GM18870 (cell line): ENCODE measurements around the gene ITK.

Source experiments
- ATAC-seq: cut with Tn5 transposase; IDR thresholded peaks from one replicate; pipeline ENCODE4 v1.9.1; 2021; ENCODE audit warnings: moderate library complexity; ENCODE audit not compliant: unreplicated experiment

Gene ITK

GRCh38 chr5:157278319-157279037, 97.8 kb downstream of the ITK start:
- no peak for ATAC-seq

DNA sequence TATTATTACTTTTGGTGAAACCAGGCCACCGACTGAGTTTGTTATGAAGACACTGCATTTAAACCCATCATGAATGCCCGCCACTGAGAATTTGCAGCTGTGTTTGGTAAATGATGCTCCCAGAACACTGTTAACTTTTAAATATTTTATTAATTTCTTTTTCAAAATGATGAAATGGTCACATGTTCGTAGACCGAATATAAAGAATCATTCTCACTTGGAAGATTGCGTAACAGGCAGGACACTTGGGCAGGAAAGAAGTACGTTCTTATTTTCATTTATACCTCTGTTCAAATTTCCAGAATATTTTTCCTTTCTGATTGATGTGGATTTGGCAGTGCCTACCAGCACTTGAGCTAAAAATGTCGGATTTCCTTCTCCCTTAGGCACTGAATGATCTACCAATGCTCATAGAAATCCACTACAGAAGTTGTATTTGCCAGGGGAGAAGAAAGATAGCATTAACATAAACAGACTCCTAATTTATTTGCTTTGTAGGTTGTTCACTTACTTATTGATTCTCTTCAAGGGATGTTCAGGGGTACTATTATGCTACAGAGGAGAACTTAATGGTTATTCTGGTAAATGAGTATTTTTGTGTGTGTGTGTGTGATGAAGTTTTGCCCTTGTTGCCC, 99.1 kb downstream of the ITK start:
- ATAC-seq = no peak

DNA sequence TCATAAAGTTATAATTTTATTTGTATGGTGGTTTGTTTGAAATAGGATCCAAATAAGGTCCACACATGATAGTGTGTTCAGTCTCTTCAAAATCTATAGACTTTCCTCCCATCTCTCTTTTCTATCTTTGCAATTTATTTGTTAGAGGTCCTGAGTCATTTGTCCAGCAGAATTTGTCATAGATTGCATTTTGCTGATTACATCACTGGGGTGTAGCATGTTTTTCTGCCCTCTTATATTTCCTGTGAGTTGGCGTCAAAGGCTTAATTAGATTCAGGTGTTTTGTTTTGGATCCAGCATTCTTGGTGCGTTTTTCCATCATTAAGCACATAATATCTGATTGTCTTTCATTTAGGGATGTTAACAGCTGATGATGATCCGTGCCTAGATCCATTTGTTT, 100.3 kb downstream of the ITK start:
- no peak for ATAC-seq

GRCh38 chr5:157282150-157282549, 101.5 kb downstream of the ITK start:
- ATAC-seq = no peak

DNA sequence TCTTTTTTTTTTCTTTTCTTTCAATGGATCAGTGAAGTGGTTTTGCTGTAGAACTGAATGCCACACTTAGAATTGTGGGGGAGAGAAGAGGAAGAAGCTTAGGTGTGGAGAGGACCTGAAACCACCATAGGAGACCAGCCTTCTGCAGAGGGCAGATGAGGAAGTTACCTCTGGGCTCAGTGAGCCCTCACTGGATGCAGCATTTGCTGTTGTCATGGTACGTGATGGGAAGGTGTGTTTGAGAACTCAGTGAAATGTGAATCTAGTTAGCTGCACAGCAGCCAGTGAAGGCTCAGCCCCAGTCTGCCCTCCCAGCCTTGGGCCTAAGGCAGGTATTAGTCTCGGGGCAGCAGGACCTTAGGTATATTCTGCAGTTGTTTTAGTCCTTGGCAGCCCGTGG, 102.8 kb downstream of the ITK start:
- peak; percentile 99 for ATAC-seq

DNA sequence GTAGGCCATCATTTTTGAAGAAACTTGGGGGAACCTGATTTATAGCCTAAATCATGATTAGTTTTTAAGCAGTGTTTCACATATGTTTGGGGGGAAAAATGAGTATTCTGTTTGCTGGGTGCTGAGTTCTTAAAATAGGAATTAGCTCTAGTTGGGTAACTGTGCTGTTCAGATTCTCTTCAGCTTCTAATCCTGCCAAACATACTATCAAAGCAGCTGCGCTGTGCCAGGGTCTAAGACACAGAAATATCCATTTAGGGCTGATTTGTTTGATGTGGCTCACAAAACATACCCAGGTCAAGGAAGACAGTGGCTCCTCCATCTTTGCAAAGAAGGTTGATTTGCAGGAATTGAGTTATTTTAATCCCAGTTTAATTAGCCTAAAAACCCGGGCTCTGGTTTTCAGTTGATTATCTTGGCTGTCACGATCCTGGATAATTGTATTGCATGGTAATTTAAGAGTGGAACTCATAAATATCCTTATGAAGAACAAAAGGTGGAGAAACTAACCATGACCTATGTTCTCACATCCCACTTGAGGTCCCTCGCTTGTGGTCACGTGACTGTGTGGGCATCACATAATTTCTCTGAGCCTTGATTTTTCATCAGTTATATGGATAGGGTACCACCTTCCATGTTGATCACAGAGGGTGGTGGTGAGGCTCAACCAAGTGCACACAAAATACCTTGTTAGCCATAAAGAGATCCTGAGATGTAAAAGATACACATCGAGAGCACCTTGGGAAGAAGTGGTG, 104.0 kb downstream of the ITK start:
- no peak for ATAC-seq

DNA sequence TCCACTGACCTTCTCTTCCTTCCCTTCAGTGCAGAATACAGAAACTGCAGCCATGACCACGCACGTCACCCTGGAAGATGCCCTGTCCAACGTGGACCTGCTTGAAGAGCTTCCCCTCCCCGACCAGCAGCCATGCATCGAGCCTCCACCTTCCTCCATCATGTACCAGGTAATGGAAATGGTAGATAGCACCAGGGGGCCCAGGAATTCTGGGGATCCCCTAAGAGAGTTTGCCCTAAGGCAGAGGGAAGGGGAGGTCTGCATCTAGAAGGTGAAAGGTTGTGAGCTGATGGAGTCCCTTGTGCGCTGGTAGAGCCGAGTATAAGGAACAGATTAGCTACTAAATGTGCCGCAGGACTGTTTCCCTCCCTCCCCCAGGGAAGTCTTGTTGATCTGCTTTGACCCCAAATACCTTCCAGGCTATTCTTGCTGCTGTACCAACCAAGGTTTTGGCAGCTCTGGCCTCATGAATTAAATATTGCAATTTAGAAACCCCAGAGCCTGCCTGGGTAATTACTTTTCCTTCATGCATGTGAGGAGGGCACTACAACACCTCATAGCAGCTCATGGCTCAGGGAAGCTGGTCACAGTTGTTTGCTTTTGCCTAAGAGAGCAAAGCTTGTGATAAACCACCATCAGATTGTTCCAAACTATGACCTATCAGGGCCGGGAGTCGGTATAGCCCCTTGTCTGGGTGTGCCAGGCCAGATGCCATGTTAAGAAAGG, 104.8 kb downstream of the ITK start:
- ATAC-seq = no peak

- no peak for ATAC-seq
Measured at GRCh38 chr5:157286761-157287211, 106.1 kb downstream of the ITK start.

GRCh38 chr5:157288405-157289163, 107.9 kb downstream of the ITK start:
- no peak for ATAC-seq

DNA sequence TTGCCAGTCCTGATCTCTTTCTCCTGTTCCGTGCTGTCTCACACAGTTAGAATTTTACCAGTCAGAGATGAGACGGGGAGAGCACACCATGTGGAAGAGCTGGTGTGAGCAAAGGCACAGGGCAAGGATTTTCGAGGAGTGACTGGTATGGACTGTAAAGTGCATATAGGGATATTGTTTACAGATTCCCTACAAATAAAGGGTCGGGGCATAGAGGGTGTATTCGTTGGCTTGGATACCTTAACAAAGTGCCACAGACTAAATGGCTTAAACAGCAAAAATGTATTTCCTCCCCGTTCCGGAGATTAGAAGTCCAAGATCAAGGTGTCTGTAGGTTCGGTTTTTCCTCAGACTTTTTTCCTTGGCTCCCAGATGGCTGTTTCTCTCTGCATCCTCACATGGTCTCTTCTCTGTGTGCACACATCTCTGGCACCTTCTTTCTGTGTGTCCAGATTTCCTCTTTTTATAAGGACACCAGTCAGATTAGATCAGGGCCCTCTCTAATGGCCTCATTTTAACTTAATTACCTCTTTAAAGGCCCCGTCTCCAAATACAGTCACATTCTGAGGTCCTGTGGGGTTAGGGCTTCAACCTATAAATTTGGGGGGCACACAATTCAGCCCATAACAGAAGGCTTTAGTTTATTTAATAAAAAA, 108.7 kb downstream of the ITK start:
- no peak for ATAC-seq

GRCh38 chr5:157290156-157290980, 109.7 kb downstream of the ITK start:
- no peak for ATAC-seq

GRCh38 chr5:157290981-157291711, 110.5 kb downstream of the ITK start:
- peak; percentile 94 for ATAC-seq

DNA sequence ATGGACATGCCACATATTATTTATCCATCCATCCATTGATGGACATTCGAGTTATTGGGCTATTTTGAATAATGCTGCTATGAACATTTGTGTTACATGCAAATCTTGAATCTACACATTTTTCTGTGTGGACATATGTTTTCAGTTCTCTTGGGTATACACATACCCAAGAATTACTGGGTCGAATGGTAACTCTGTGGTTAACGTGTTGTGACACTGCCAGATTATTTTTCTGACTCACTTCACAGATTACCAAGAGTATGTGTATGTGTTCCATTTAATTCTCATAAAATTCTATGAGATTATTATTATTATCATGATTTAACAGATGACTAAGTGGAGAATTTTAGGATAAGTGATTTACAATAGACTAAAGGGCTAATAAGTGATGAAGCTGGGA, 112.0 kb downstream of the ITK start:
- ATAC-seq = no peak

- ATAC-seq = no peak
Measured at GRCh38 chr5:157294407-157295091, 113.9 kb downstream of the ITK start.

GRCh38 chr5:157295247-157295646, 114.6 kb downstream of the ITK start:
- no peak for ATAC-seq

DNA sequence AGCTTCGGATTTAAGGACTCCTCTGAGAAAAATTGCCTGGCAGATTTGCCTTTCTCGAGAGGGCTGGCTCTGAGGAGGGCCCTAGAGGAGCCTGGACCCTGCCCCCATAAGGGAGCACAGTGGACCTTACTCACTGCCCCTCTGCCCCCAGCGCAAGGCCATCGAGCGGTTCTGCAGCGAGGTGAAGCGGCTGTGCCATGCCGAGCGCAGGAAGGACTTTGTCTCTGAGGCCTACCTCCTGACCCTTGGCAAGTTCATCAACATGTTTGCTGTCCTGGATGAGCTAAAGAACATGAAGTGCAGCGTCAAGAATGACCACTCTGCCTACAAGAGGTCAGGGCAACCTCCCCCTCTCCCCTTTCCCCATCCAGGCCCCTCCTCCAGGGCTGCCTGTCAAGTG, 119.9 kb downstream of the ITK start:
- no peak for ATAC-seq

- no peak for ATAC-seq
Measured at GRCh38 chr5:157301066-157301465, 120.4 kb downstream of the ITK start.

- ATAC-seq = no peak
Measured at GRCh38 chr5:157303023-157303422, 122.4 kb downstream of the ITK start.
